ENCODE data around the gene GPR155. TPM values are rescaled to one million over a fixed set of nuclear protein-coding genes. Genes with fewer than 3 reads are reported as not detected.
"Not testable (repeated sequence)": the region's sequence is repeated elsewhere in the genome, so short reads cannot be mapped to it uniquely, and the experiment has no call there.

GPR155 gene
- polyA plus RNA-seq, 1 donor from 2014 or later = 5.7 TPM

DNA sequence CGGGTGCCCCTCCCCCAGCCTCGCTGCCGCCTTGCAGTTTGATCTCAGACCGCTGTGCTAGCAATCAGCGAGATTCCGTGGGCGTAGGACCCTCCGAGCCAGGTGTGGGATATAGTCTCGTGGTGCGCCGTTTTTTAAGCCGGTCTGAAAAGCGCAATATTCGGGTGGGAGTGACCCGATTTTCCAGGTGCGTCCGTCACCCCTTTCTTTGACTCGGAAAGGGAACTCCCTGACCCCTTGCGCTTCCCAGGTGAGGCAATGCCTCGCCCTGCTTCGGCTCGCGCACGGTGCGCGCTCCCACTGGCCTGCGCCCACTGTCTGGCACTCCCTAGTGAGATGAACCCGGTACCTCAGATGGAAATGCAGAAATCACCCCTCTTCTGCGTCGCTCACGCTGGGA lies 76.8 kb downstream of the GPR155 start:
- H3K27ac ChIP-seq (ENCODE audit: low read length) = not testable (repeated sequence)

DNA sequence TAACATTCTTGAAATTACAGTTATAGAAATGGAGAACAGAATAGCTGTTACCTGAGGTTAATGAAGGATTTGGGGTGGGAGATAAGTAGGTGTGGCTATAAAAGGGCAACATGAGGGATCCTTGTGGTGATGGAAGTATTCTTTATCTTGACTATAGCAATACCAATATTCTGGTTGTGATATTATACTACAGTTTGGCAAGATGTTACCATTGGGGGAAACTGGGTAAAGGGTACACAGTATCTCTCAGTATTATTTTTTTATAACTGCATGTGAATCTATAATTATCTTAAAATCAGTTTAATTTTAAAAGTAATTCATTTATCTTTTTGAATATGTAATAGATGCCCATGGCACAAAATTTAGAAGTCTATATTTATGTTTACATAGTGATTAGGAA lies 83.2 kb downstream of the GPR155 start:
- Histone ChIP-seq H3K9me3 (ENCODE audit: low read length) (no peaks in the 10 kb centered on the region), H3K4me2 (ENCODE audit: low read length) (no peak overlapping the region), H3K9ac (ENCODE audit: low read length) (no peak overlapping the region), H3K36me3 (ENCODE audit: insufficient read depth, low read length) (peaks cover 5% of the 10 kb centered on the region), H3K4me3 (ENCODE audit: low read length) (no peak overlapping the region), H2AFZ (ENCODE audit: low read depth, low read length) (no peak overlapping the region), H3K79me2 (replicated peaks; ENCODE audit: insufficient read depth, low read length) (no peaks in the 10 kb centered on the region), H3F3A (ENCODE audit: insufficient read depth, low read length, poor library complexity, severe bottlenecking) (no peaks in the 10 kb centered on the region), H3K27me3 (ENCODE audit: insufficient read depth, low read depth, low read length) (no peaks in the 10 kb centered on the region), H3K27ac (ENCODE audit: low read length) (no peak overlapping the region), H4K20me1 (ENCODE audit: insufficient read depth) (no peaks in the 10 kb centered on the region), H3K9me2 (ENCODE audit: insufficient read depth, low read length) (no peaks in the 10 kb centered on the region)
- TF ChIP-seq MXI1 (conservative IDR thresholded peaks at IDR 0.05; ENCODE audit: poor library complexity, severe bottlenecking) (no peak), EP300 (conservative IDR thresholded peaks at IDR 0.05; ENCODE audit: poor library complexity, severe bottlenecking) (no peak), RAD21 (conservative IDR thresholded peaks at IDR 0.05) (no peak), POLR2AphosphoS5 (IDR thresholded peaks at IDR 0.05) (no peak), SMC3 (conservative IDR thresholded peaks at IDR 0.05; ENCODE audit: poor library complexity) (no peak), EZH2 (IDR thresholded peaks at IDR 0.05; ENCODE audit: borderline replicate concordance, insufficient read depth, low read length, poor library complexity, severe bottlenecking) (no peak), TAF1 (IDR thresholded peaks at IDR 0.05; ENCODE audit: low read depth) (no peak)
- TF ChIP-seq, protein P1, sequence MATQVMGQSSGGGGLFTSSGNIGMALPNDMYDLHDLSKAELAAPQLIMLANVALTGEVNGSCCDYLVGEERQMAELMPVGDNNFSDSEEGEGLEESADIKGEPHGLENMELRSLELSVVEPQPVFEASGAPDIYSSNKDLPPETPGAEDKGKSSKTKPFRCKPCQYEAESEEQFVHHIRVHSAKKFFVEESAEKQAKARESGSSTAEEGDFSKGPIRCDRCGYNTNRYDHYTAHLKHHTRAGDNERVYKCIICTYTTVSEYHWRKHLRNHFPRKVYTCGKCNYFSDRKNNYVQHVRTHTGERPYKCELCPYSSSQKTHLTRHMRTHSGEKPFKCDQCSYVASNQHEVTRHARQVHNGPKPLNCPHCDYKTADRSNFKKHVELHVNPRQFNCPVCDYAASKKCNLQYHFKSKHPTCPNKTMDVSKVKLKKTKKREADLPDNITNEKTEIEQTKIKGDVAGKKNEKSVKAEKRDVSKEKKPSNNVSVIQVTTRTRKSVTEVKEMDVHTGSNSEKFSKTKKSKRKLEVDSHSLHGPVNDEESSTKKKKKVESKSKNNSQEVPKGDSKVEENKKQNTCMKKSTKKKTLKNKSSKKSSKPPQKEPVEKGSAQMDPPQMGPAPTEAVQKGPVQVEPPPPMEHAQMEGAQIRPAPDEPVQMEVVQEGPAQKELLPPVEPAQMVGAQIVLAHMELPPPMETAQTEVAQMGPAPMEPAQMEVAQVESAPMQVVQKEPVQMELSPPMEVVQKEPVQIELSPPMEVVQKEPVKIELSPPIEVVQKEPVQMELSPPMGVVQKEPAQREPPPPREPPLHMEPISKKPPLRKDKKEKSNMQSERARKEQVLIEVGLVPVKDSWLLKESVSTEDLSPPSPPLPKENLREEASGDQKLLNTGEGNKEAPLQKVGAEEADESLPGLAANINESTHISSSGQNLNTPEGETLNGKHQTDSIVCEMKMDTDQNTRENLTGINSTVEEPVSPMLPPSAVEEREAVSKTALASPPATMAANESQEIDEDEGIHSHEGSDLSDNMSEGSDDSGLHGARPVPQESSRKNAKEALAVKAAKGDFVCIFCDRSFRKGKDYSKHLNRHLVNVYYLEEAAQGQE (IDR thresholded peaks at IDR 0.05; ENCODE audit: borderline replicate concordance) = no peak
- TF ChIP-seq, protein P2, sequence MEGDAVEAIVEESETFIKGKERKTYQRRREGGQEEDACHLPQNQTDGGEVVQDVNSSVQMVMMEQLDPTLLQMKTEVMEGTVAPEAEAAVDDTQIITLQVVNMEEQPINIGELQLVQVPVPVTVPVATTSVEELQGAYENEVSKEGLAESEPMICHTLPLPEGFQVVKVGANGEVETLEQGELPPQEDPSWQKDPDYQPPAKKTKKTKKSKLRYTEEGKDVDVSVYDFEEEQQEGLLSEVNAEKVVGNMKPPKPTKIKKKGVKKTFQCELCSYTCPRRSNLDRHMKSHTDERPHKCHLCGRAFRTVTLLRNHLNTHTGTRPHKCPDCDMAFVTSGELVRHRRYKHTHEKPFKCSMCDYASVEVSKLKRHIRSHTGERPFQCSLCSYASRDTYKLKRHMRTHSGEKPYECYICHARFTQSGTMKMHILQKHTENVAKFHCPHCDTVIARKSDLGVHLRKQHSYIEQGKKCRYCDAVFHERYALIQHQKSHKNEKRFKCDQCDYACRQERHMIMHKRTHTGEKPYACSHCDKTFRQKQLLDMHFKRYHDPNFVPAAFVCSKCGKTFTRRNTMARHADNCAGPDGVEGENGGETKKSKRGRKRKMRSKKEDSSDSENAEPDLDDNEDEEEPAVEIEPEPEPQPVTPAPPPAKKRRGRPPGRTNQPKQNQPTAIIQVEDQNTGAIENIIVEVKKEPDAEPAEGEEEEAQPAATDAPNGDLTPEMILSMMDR (IDR thresholded peaks at IDR 0.05; ENCODE audit: poor library complexity, severe bottlenecking) = no peak

More for the DNA sequence above, 76.8 kb downstream of the GPR155 start:
- not testable (repeated sequence) for H2AFZ ChIP-seq (ENCODE audit: low read depth, low read length); H3K9ac ChIP-seq (ENCODE audit: low read length); H3F3A ChIP-seq (ENCODE audit: insufficient read depth, low read length, poor library complexity, severe bottlenecking); H3K27me3 ChIP-seq (ENCODE audit: insufficient read depth, low read depth, low read length); H4K20me1 ChIP-seq (ENCODE audit: insufficient read depth); H3K9me2 ChIP-seq (ENCODE audit: insufficient read depth, low read length); H3K4me3 ChIP-seq (ENCODE audit: low read length); H3K79me2 ChIP-seq (replicated peaks; ENCODE audit: insufficient read depth, low read length); H3K4me2 ChIP-seq (ENCODE audit: low read length); H3K9me3 ChIP-seq (ENCODE audit: low read length); H3K36me3 ChIP-seq (ENCODE audit: insufficient read depth, low read length)

GRCh38 chr2:174400853-174401252 lies 86.0 kb downstream of the GPR155 start:
- Histone ChIP-seq H3K4me2 (ENCODE audit: low read length) (no peak overlapping the region), H3K9me3 (ENCODE audit: low read length) (no peaks in the 10 kb centered on the region), H3K27ac (ENCODE audit: low read length) (no peak overlapping the region), H2AFZ (ENCODE audit: low read depth, low read length) (no peak overlapping the region), H3K79me2 (replicated peaks; ENCODE audit: insufficient read depth, low read length) (no peaks in the 10 kb centered on the region), H3K9ac (ENCODE audit: low read length) (no peak overlapping the region), H4K20me1 (ENCODE audit: insufficient read depth) (no peaks in the 10 kb centered on the region), H3F3A (ENCODE audit: insufficient read depth, low read length, poor library complexity, severe bottlenecking) (no peaks in the 10 kb centered on the region), H3K27me3 (ENCODE audit: insufficient read depth, low read depth, low read length) (no peaks in the 10 kb centered on the region), H3K9me2 (ENCODE audit: insufficient read depth, low read length) (no peaks in the 10 kb centered on the region), H3K36me3 (ENCODE audit: insufficient read depth, low read length) (peaks cover 5% of the 10 kb centered on the region), H3K4me3 (ENCODE audit: low read length) (no peak overlapping the region)
- TF ChIP-seq, protein P2 (IDR thresholded peaks at IDR 0.05; ENCODE audit: poor library complexity, severe bottlenecking) = no peak
- TF ChIP-seq RAD21 (conservative IDR thresholded peaks at IDR 0.05) = no peak
- TF ChIP-seq, protein P1 (IDR thresholded peaks at IDR 0.05; ENCODE audit: borderline replicate concordance) = no peak
- TF ChIP-seq SMC3 (conservative IDR thresholded peaks at IDR 0.05; ENCODE audit: poor library complexity) = no peak
- TF ChIP-seq MXI1 (conservative IDR thresholded peaks at IDR 0.05; ENCODE audit: poor library complexity, severe bottlenecking) = no peak
- no peak for TF ChIP-seq POLR2AphosphoS5 (IDR thresholded peaks at IDR 0.05)
- TF ChIP-seq EP300 (conservative IDR thresholded peaks at IDR 0.05; ENCODE audit: poor library complexity, severe bottlenecking) = no peak
- TF ChIP-seq EZH2 (IDR thresholded peaks at IDR 0.05; ENCODE audit: borderline replicate concordance, insufficient read depth, low read length, poor library complexity, severe bottlenecking) = no peak
- no peak for TF ChIP-seq TAF1 (IDR thresholded peaks at IDR 0.05; ENCODE audit: low read depth)

Data from neural cell (in vitro differentiated cells).